Esophagus squamous epithelium (tissue), 4 donors: ENCODE measurements around the gene CENPA.
"Not testable (repeated sequence)": the region's sequence is repeated elsewhere in the genome, so short reads cannot be mapped to it uniquely, and the experiment has no call there.

Source experiments
- CTCF ChIP-seq, 6 experiments: fragments of 450-650 bp in 4 of 6; fragments of 200-600 bp in 2 of 6; sonication (generic) in 2 of 6; IDR thresholded peaks; one replicate each; pipeline ENCODE4 v1.5.1; 2016 to 2019; ENCODE audit warnings: antibody characterized with exemption in 6 of 6, mild to moderate bottlenecking in 4 of 6, moderate library complexity in 4 of 6
- POLR2A ChIP-seq, 4 donors: fragments of 450-650 bp; IDR thresholded peaks; one replicate each; pipeline ENCODE4 v1.6.1; 2017; ENCODE audit warnings: antibody characterized with exemption in 4 of 4, mild to moderate bottlenecking in 4 of 4, moderate library complexity in 3 of 4

GRCh38 chr2:26795135-26795534 is 9.3 kb downstream of the CENPA start:
- TF ChIP-seq POLR2A, CTCF (IDR thresholded peaks at IDR 0.05): not testable (repeated sequence)
